RWPE1 (cell line): Measurements from ENCODE around the gene TMPRSS9.
A peak's percentile ranks its signal among the peaks of the same experiment; 100 is the strongest.

Source experiments
- CTCF ChIA-PET: fragments of 350-600 bp; sonication (Branson Sonifier 250); formaldehyde crosslinking; extraction: SDS; loops from one replicate; lab custom pipeline; 2021; lab: Yijun Ruan, JAX
- POLR2A ChIA-PET: fragments of 400-600 bp; formaldehyde crosslinking; extraction: SDS; loops from one replicate; lab custom pipeline; 2020; ENCODE audit warnings: antibody characterized with exemption; ENCODE audit not compliant: low non-redundant PET; lab: Yijun Ruan, JAX
- DNase-seq: peaks from one replicate; pipeline ENCODE4 v3.0.0; 2012; ENCODE audit warnings: low spot score
- H3K27ac ChIP-seq: fragments of 450-650 bp; 2 replicates; pipeline ENCODE4 v1.5.1; 2017
- CTCF ChIP-seq: fragments of 450-650 bp; conservative IDR thresholded peaks from 2 replicates; pipeline ENCODE4 v1.5.1; 2017; ENCODE audit warnings: low read depth, mild to moderate bottlenecking

Gene TMPRSS9

GRCh38 chr19:2375353-2376121 is 15.5 kb downstream of the TMPRSS9 start:
- H3K27ac ChIP-seq, result no peak overlapping the region
- POLR2A ChIA-PET, result no interaction called here
- no peak for DNase-seq
- CTCF ChIA-PET, result no interaction called here
- no peak for TF ChIP-seq CTCF

- H3K27ac ChIP-seq, result peak overlapping the region; percentile 28; the same call in 1 of the 2 replicates
- TF ChIP-seq CTCF, result no peak
- no peak for DNase-seq
- CTCF ChIA-PET, result no interaction called here
- POLR2A ChIA-PET, result no interaction called here
Measured at GRCh38 chr19:2376784-2377519, 16.9 kb downstream of the TMPRSS9 start.

GRCh38 chr19:2380567-2380966 is 20.5 kb downstream of the TMPRSS9 start:
- DNase-seq, result no peak
- no peak overlapping the region for H3K27ac ChIP-seq
- ChIA-PET POLR2A (no interaction called here), CTCF (no interaction called here)
- no peak for TF ChIP-seq CTCF

DNA sequence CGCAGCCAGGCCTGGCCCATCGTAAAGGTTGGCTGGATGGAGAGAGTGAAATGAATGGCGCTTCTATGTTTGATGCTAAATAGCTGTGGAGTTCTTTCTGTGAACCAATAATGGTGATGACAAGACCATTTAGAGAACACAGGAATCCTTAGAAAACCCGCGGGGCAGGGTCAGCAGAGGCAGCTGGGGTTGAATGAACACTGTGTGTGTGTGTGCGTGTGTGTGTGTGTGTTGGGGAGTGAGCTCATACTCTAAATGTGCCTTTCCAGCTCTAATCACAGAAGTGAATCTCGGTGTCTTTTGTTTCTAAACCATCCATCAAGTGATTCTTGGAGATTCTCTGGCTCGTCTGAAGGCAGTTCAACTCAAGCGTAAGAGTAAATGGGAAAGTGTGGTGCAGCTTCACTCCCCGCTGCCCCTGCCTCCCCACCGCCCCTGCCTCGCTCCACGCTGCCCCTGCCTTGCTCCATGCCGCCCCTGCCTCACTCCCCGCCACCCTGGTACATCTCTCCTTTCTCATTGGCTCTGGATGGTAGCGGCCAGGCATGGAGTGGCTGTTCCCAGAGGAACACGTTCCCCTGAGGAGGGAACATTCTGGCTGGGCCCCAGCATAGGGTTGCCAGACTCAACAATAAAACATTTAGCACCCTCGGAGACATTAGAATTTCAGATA is 21.2 kb downstream of the TMPRSS9 start:
- ChIA-PET POLR2A (no interaction called here), CTCF (interaction anchor here (0.6 kb wide), 1 partner anchor 79 kb away, joined by 3 read pairs; no protein-coding TSS in a partner anchor)
- H3K27ac ChIP-seq, result no peak overlapping the region
- no peak for DNase-seq
- TF ChIP-seq CTCF, result no peak

GRCh38 chr19:2382530-2383222 is 22.6 kb downstream of the TMPRSS9 start:
- CTCF ChIA-PET, result interaction anchor here (1.0 kb wide), 1 partner anchor 147 kb away, joined by 5 read pairs; the partner anchor contains the start of gene PLEKHJ1
- TF ChIP-seq CTCF, result no peak
- POLR2A ChIA-PET, result no interaction called here
- DNase-seq, result no peak
- H3K27ac ChIP-seq, result no peak overlapping the region
